NCI-H2227 treated with DMSO at 0.1 percent for 48 hours (cell line): ENCODE measurements around the gene NUDT8.
"Not testable (repeated sequence)": the region's sequence is repeated elsewhere in the genome, so short reads cannot be mapped to it uniquely, and the experiment has no call there.

Source experiments
- DNase-seq: peaks from one replicate; lab custom pipeline; 2025; lab: John Stamatoyannopoulos, UW

NUDT8 gene

GRCh38 chr11:67659651-67660165, 30.0 kb upstream of the NUDT8 start:
- DNase-seq: not testable (repeated sequence)

- DNase-seq: no peak
Observed at GRCh38 chr11:67657300-67657699, 27.6 kb upstream of the NUDT8 start.

- no peak for DNase-seq
Observed at GRCh38 chr11:67656278-67656922, 26.7 kb upstream of the NUDT8 start.

GRCh38 chr11:67654225-67654624, 24.5 kb upstream of the NUDT8 start:
- no peak for DNase-seq

GRCh38 chr11:67652965-67653845, 23.5 kb upstream of the NUDT8 start:
- no peak for DNase-seq

GRCh38 chr11:67651976-67652781, 22.4 kb upstream of the NUDT8 start:
- peak; percentile 20 for DNase-seq

GRCh38 chr11:67649634-67650510, 20.1 kb upstream of the NUDT8 start:
- peak; percentile 0 for DNase-seq

GRCh38 chr11:67648796-67649613, 19.3 kb upstream of the NUDT8 start:
- DNase-seq: no peak

- no peak for DNase-seq
Observed at GRCh38 chr11:67648140-67648795, 18.5 kb upstream of the NUDT8 start.

GRCh38 chr11:67647471-67647870, 17.7 kb upstream of the NUDT8 start:
- no peak for DNase-seq

- DNase-seq: no peak
Observed at GRCh38 chr11:67646535-67647336, 17.0 kb upstream of the NUDT8 start.

GRCh38 chr11:67645521-67646461, 16.1 kb upstream of the NUDT8 start:
- DNase-seq: no peak

- DNase-seq: no peak
Observed at GRCh38 chr11:67644472-67645418, 15.0 kb upstream of the NUDT8 start.

GRCh38 chr11:67644042-67644441, 14.3 kb upstream of the NUDT8 start:
- DNase-seq: no peak

GRCh38 chr11:67642173-67643120, 12.7 kb upstream of the NUDT8 start:
- no peak for DNase-seq
